Keratinocyte (primary cell): Measurements from ENCODE around the gene ST6GAL1. TPM values are rescaled to one million over a fixed set of nuclear protein-coding genes. Genes with fewer than 3 reads are reported as not detected.

Experiments
- DNase-seq: peaks from one replicate; pipeline ENCODE4 v3.0.0-alpha.2; 2011; ENCODE audit warnings: low read depth, missing footprints, low spot score
- FAIRE-seq: peaks from 2 replicates; lab custom pipeline; 2011; peaks lifted over from hg19 to GRCh38; lab: Jason Lieb, UNC
- H2AFZ ChIP-seq: 2 replicates; pipeline ENCODE4 v1.6.0; 2012; ENCODE audit warnings: low read length, control low read depth, inconsistent platforms; ENCODE audit not compliant: control insufficient read depth
- H3K27ac ChIP-seq: 2 replicates; pipeline ENCODE4 v1.5.1; 2011; ENCODE audit warnings: low read length; ENCODE audit not compliant: control insufficient read depth, insufficient read depth
- H3K27me3 ChIP-seq: 3 replicates; pipeline ENCODE4 v1.6.0; 2011; ENCODE audit warnings: low read length; ENCODE audit not compliant: control insufficient read depth, insufficient read depth; ENCODE audit errors: extremely low read depth
- H3K36me3 ChIP-seq, 2 experiments: 2 replicates in 1 of 2; 3 replicates in 1 of 2; pipeline ENCODE4 v1.5.1; 2011; ENCODE audit warnings: low read length in 2 of 2, mild to moderate bottlenecking in 1 of 2; ENCODE audit not compliant: control insufficient read depth in 2 of 2, insufficient read depth in 2 of 2; ENCODE audit errors: extremely low read depth in 1 of 2
- H3K4me1 ChIP-seq: 3 replicates; pipeline ENCODE4 v1.5.1; 2011; ENCODE audit warnings: low read length; ENCODE audit not compliant: control insufficient read depth, insufficient read depth; ENCODE audit errors: extremely low read depth
- H3K4me2 ChIP-seq: 3 replicates; pipeline ENCODE4 v1.6.0; 2011; ENCODE audit warnings: low read depth, low read length; ENCODE audit not compliant: control insufficient read depth, insufficient read depth; ENCODE audit errors: extremely low read depth
- H3K4me3 ChIP-seq, 3 experiments: fragments of 200-600 bp in 1 of 3; sonication (generic) in 1 of 3; 2 replicates in 2 of 3; 3 replicates in 1 of 3; pipeline ENCODE4 v1.5.1; 2011 to 2016; ENCODE audit warnings: low read length in 3 of 3, mild to moderate bottlenecking in 3 of 3, control low read depth in 2 of 3, inconsistent platforms in 1 of 3, low read depth in 1 of 3, mixed read lengths in 1 of 3, mixed run types in 1 of 3, moderate library complexity in 1 of 3; ENCODE audit not compliant: control insufficient read depth in 2 of 3, insufficient read depth in 2 of 3; ENCODE audit errors: extremely low read depth in 1 of 3
- H3K79me2 ChIP-seq: 2 replicates; pipeline ENCODE4 v1.6.0; 2012; ENCODE audit warnings: low read length; ENCODE audit not compliant: control insufficient read depth, insufficient read depth
- H3K9ac ChIP-seq: 3 replicates; pipeline ENCODE4 v1.6.0; 2011; ENCODE audit warnings: low read length; ENCODE audit not compliant: control insufficient read depth, insufficient read depth; ENCODE audit errors: extremely low read depth
- H3K9me1 ChIP-seq: 3 replicates; pipeline ENCODE4 v1.6.0; 2011; ENCODE audit warnings: low read length; ENCODE audit not compliant: control insufficient read depth, insufficient read depth; ENCODE audit errors: extremely low read depth
- H3K9me3 ChIP-seq: 2 replicates; pipeline ENCODE4 v1.5.1; 2012; ENCODE audit warnings: low read depth, low read length; ENCODE audit not compliant: control insufficient read depth
- H4K20me1 ChIP-seq: 3 replicates; pipeline ENCODE4 v1.6.0; 2011; ENCODE audit warnings: low read length; ENCODE audit not compliant: control insufficient read depth, insufficient read depth; ENCODE audit errors: extremely low read depth
- EZH2 ChIP-seq: IDR thresholded peaks from one replicate; pipeline ENCODE4 v1.6.1; 2012; ENCODE audit warnings: inconsistent platforms, mild to moderate bottlenecking, low read length, moderate library complexity
- dilution Hi-C: fragments of 300-500 bp; cut with MboI; formaldehyde crosslinking; loops from one replicate; pipeline ENCODE4 v1.7.0; 2020; ENCODE audit warnings: low sequenced_read_pairs; ENCODE audit not compliant: extremely low pct_ligation_motif_present
- polyA plus RNA-seq, 5 experiments: library from polyadenylated mRNA; depleted of rRNA in 3 of 5; stranded (reverse) in 3 of 5; stranded (forward) in 1 of 5; unstranded in 1 of 5; fragments of >200 nt; gene quantifications; 1 replicate in 1 of 5; 2 replicates in 3 of 5; 3 replicates in 1 of 5; pipeline versions ENCODE4 v1.2.1 to v1.2.3, GENCODE V29; 2011 to 2012; ENCODE audit warnings: missing spikeins in 2 of 5, low read depth in 1 of 5, low replicate concordance in 1 of 5
- TF ChIP-seq, protein P1 (sequence below), 3 experiments: IDR thresholded peaks in 1 of 3; conservative IDR thresholded peaks in 1 of 3; optimal IDR thresholded peaks in 1 of 3; 2 replicates in 2 of 3; 3 replicates in 1 of 3; pipeline versions ENCODE3 to v1.5.1; 2011; ENCODE audit warnings: low read length in 3 of 3, mild to moderate bottlenecking in 3 of 3, moderate library complexity in 2 of 3, control low read depth in 1 of 3, inconsistent platforms in 1 of 3; ENCODE audit not compliant: insufficient read depth in 2 of 3; ENCODE audit errors: extremely low read depth in 1 of 3

Gene ST6GAL1
- polyA plus RNA-seq, 1 donor (not counting 4 experiments of a cell fraction or from before 2014, with no cell fraction given): 7.5 TPM

GRCh38 chr3:186960347-186960746 lies 30.0 kb downstream of the ST6GAL1 start:
- H3K4me1 ChIP-seq: no peaks in the 10 kb centered on the region
- H3K36me3 ChIP-seq: no peaks in the 10 kb centered on the region
- no peak overlapping the region for H2AFZ ChIP-seq
- DNase-seq (no peak), FAIRE-seq (no peak)
- no peak overlapping the region for H3K4me3 ChIP-seq
- H3K27me3 ChIP-seq: no peaks in the 10 kb centered on the region
- no peaks in the 10 kb centered on the region for H4K20me1 ChIP-seq
- H3K27ac ChIP-seq: no peak overlapping the region
- no peaks in the 10 kb centered on the region for H3K79me2 ChIP-seq
- H3K9me3 ChIP-seq: no peaks in the 10 kb centered on the region
- dilution Hi-C loops: no loop called here
- no peak overlapping the region for H3K4me2 ChIP-seq
- H3K9me1 ChIP-seq: no peaks in the 10 kb centered on the region
- H3K9ac ChIP-seq: no peak overlapping the region
- TF ChIP-seq, protein P1, sequence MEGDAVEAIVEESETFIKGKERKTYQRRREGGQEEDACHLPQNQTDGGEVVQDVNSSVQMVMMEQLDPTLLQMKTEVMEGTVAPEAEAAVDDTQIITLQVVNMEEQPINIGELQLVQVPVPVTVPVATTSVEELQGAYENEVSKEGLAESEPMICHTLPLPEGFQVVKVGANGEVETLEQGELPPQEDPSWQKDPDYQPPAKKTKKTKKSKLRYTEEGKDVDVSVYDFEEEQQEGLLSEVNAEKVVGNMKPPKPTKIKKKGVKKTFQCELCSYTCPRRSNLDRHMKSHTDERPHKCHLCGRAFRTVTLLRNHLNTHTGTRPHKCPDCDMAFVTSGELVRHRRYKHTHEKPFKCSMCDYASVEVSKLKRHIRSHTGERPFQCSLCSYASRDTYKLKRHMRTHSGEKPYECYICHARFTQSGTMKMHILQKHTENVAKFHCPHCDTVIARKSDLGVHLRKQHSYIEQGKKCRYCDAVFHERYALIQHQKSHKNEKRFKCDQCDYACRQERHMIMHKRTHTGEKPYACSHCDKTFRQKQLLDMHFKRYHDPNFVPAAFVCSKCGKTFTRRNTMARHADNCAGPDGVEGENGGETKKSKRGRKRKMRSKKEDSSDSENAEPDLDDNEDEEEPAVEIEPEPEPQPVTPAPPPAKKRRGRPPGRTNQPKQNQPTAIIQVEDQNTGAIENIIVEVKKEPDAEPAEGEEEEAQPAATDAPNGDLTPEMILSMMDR (optimal IDR thresholded peaks at IDR 0.05 in 1 of 3, IDR thresholded peaks at IDR 0.05 in 1 of 3, conservative IDR thresholded peaks at IDR 0.05 in 1 of 3; ENCODE audit: extremely low read depth in 1 of 3, insufficient read depth in 2 of 3, low read length in 3 of 3): no peak
- TF ChIP-seq EZH2: no peak

- no peak for DNase-seq
- Histone ChIP-seq H3K4me3 (no peak overlapping the region), H2AFZ (no peak overlapping the region), H3K79me2 (no peaks in the 10 kb centered on the region), H3K4me1 (no peaks in the 10 kb centered on the region), H3K36me3 (peaks cover 0 to 1% of the 10 kb centered on the region in 2 experiments), H3K4me2 (no peak overlapping the region), H3K9me1 (no peaks in the 10 kb centered on the region), H3K27ac (no peak overlapping the region), H4K20me1 (no peaks in the 10 kb centered on the region), H3K27me3 (no peaks in the 10 kb centered on the region), H3K9me3 (no peaks in the 10 kb centered on the region), H3K9ac (no peak overlapping the region)
- TF ChIP-seq, protein P1 (optimal IDR thresholded peaks at IDR 0.05 in 1 of 3, IDR thresholded peaks at IDR 0.05 in 1 of 3, conservative IDR thresholded peaks at IDR 0.05 in 1 of 3; ENCODE audit: extremely low read depth in 1 of 3, insufficient read depth in 2 of 3, low read length in 3 of 3): no peak
- TF ChIP-seq EZH2: no peak
- dilution Hi-C loops: no loop called here
- no peak for FAIRE-seq
These were observed 32.1 kb downstream of the ST6GAL1 start for GRCh38 chr3:186962445-186962844.
